B cell (primary cell): ENCODE measurements around the gene BABAM2. TPM values are rescaled to one million over a fixed set of nuclear protein-coding genes. Genes with fewer than 3 reads are reported as not detected.

Experiments
- ATAC-seq: fragments of 200-7000 bp; cut with Tn5 transposase; one replicate; pipeline ENCODE4 v1.10.0; 2021; ENCODE audit warnings: low read depth, mild to moderate bottlenecking, moderate number of reproducible peaks, moderate library complexity
- CTCF ChIA-PET: fragments of 350-600 bp; sonication (Branson Sonifier 250); formaldehyde crosslinking; loops from one replicate; lab custom pipeline; 2021; ENCODE audit warnings: antibody characterized with exemption, inconsistent platforms; lab: Charles Lee
- POLR2A ChIA-PET: fragments of 350-600 bp; sonication (Branson Sonifier 250); formaldehyde crosslinking; loops from one replicate; lab custom pipeline; 2021; ENCODE audit warnings: antibody characterized with exemption; lab: Charles Lee
- DNase-seq: peaks from one replicate; pipeline ENCODE4 v3.0.0; 2013
- H2AFZ ChIP-seq: 2 replicates; pipeline ENCODE4 v1.6.1; 2012; ENCODE audit warnings: mild to moderate bottlenecking, low read depth, low read length; ENCODE audit not compliant: insufficient read depth, poor library complexity, severe bottlenecking
- H3K27ac ChIP-seq, 2 donors: 1 replicate in 1 of 2; 2 replicates in 1 of 2; pipeline ENCODE4 v1.5.1; 2012 to 2013; ENCODE audit warnings: low read length in 2 of 2, mild to moderate bottlenecking in 2 of 2, moderate library complexity in 1 of 2
- H3K27me3 ChIP-seq, 4 experiments: fragments of 200-600 bp in 1 of 4; sonication (generic) in 1 of 4; replicated peaks in 1 of 4; 1 replicate in 2 of 4; 2 replicates in 2 of 4; pipeline versions ENCODE4 v1.6.1 to v1.7.0; 2013 to 2016; ENCODE audit warnings: low read length in 3 of 4, mild to moderate bottlenecking in 2 of 4, mixed read lengths in 1 of 4, moderate library complexity in 1 of 4; ENCODE audit not compliant: insufficient read depth in 4 of 4, control insufficient read depth in 3 of 4; ENCODE audit errors: control extremely low read depth in 1 of 4
- H3K36me3 ChIP-seq, 2 experiments: replicated peaks in 1 of 2; 1 replicate in 1 of 2; 2 replicates in 1 of 2; pipeline versions ENCODE4 v1.6.1 to v1.7.1; 2013; ENCODE audit warnings: low read length in 1 of 2; ENCODE audit not compliant: insufficient read depth in 2 of 2, control insufficient read depth in 1 of 2; ENCODE audit errors: control extremely low read depth in 1 of 2, extremely low read depth in 1 of 2
- H3K4me1 ChIP-seq, 2 donors: fragments of 200-600 bp in 1 of 2; sonication (generic) in 1 of 2; 1 replicate in 1 of 2; 2 replicates in 1 of 2; pipeline versions ENCODE4 v1.5.1 to v1.6.1; 2013 to 2017; ENCODE audit warnings: low read length in 2 of 2; ENCODE audit not compliant: control insufficient read depth in 2 of 2, insufficient read depth in 2 of 2
- H3K4me2 ChIP-seq: replicated peaks from 2 replicates; pipeline ENCODE3; 2012; ENCODE audit warnings: mild to moderate bottlenecking, low read depth, low read length; ENCODE audit not compliant: poor library complexity, severe bottlenecking
- H3K4me3 ChIP-seq, 5 experiments: fragments of 200-600 bp in 1 of 5; sonication (generic) in 1 of 5; 1 replicate in 3 of 5; 2 replicates in 2 of 5; pipeline versions ENCODE4 v1.5.1 to v1.7.0; 2011 to 2016; ENCODE audit warnings: low read length in 4 of 5, mild to moderate bottlenecking in 4 of 5, low read depth in 2 of 5, control low read depth in 1 of 5, moderate library complexity in 1 of 5; ENCODE audit not compliant: insufficient read depth in 1 of 5; ENCODE audit errors: control extremely low read depth in 1 of 5, extremely low read depth in 1 of 5
- H3K79me2 ChIP-seq: fragments of 200-600 bp; sonication (generic); one replicate; pipeline ENCODE4 v1.6.0; 2016; ENCODE audit warnings: low read length; ENCODE audit not compliant: control insufficient read depth, insufficient read depth
- H3K9ac ChIP-seq: fragments of 200-600 bp; sonication (generic); 2 replicates; pipeline ENCODE4 v1.6.1; 2017; ENCODE audit warnings: mild to moderate bottlenecking, low read length, moderate library complexity
- H3K9me3 ChIP-seq, 3 donors: one replicate each; pipeline versions ENCODE4 v1.6.1 to v1.7.1; 2013; ENCODE audit warnings: low read length in 2 of 3; ENCODE audit not compliant: control insufficient read depth in 2 of 3, insufficient read depth in 1 of 3; ENCODE audit errors: control extremely low read depth in 1 of 3
- H4K20me1 ChIP-seq: 2 replicates; pipeline ENCODE4 v1.6.0; 2012; ENCODE audit warnings: mild to moderate bottlenecking, low read length; ENCODE audit not compliant: insufficient read depth, control insufficient read depth, poor library complexity, severe bottlenecking
- H3K27ac Mint-ChIP-seq: one replicate; pipeline ENCODE4 v1.8.0; 2021; ENCODE audit warnings: mixed read lengths
- H3K27me3 Mint-ChIP-seq: one replicate; pipeline ENCODE4 v1.8.0; 2021; ENCODE audit warnings: mixed read lengths
- H3K4me1 Mint-ChIP-seq: one replicate; pipeline ENCODE4 v1.8.0; 2021; ENCODE audit warnings: mixed read lengths
- H3K4me3 Mint-ChIP-seq: one replicate; pipeline ENCODE4 v1.8.0; 2021; ENCODE audit warnings: mixed read lengths
- H3K9me3 Mint-ChIP-seq: one replicate; pipeline ENCODE4 v1.8.0; 2022; ENCODE audit warnings: mixed read lengths; ENCODE audit not compliant: insufficient read depth
- EZH2 ChIP-seq: IDR thresholded peaks from 2 replicates; pipeline ENCODE4 v1.6.1; 2012; ENCODE audit warnings: borderline replicate concordance, low read depth, mild to moderate bottlenecking, moderate library complexity, low read length; ENCODE audit not compliant: insufficient read depth, poor library complexity, severe bottlenecking
- WGBS: methylation state at CpG from one replicate; pipeline ENCODE4 v1.1.5; 2013; ENCODE audit warnings: missing lambda C conversion rate; ENCODE audit not compliant: insufficient coverage; 5-methylcytosine and 5-hydroxymethylcytosine counted together
- intact Hi-C: fragments of 100-400 bp; cut with micrococcal nuclease; formaldehyde crosslinking; loops from one replicate; pipeline ENCODE4 v1.10.0; 2022
- polyA plus RNA-seq: library from polyadenylated mRNA; depleted of rRNA; stranded (reverse); fragments of >200 nt; gene quantifications from 2 replicates; pipeline ENCODE4 v1.2.3, GENCODE V29; 2012
- total RNA-seq, 2 donors: library from RNA; stranded (reverse); fragments of 120-200 nt in 1 of 2; gene quantifications; 1 replicate in 1 of 2; 2 replicates in 1 of 2; pipeline versions ENCODE4 v1.2.3 to v1.2.4, GENCODE V29; 2013 to 2022
- TF ChIP-seq, protein P1 (sequence below): fragments of 200-600 bp; IDR thresholded peaks from one replicate; pipeline ENCODE4 v1.8.0; 2022; ENCODE audit warnings: antibody characterized with exemption, mild to moderate bottlenecking

The BABAM2 gene
- total and polyA plus RNA-seq, 2 donors (not counting 1 experiment from before 2014, with no cell fraction given), result 22.3 to 69.6 TPM

DNA sequence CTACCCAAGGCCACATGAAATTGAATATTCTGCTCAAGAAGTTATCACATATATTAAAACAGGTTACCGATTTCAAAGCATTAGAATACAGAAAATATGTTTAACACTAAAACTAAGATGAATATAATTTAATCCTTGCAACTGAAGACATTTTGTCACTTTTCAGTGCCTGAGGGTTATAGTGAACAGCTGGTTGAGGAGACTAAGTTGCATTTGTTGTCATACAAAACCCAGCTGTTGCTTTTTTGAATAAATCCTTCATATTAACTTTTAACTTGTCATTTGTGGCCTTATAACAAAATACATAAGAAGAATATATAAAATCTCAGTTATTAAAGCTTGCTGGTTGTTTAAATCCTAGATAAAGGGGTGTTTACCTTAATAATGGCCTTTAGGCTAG lies 37.8 kb upstream of the BABAM2 start:
- H3K4me1 Mint-ChIP-seq, result no peaks in the 10 kb centered on the region
- Histone ChIP-seq H3K4me2 (no peak overlapping the region), H3K9ac (no peak overlapping the region), H2AFZ (no peak overlapping the region), H4K20me1 (no peaks in the 10 kb centered on the region), H3K4me3 (no peak overlapping the region), H3K9me3 (peaks cover 0 to 5% (median 3%) of the 10 kb centered on the region in 3 donors), H3K27me3 (no peaks in the 10 kb centered on the region), H3K36me3 (no peaks in the 10 kb centered on the region), H3K79me2 (no peaks in the 10 kb centered on the region), H3K4me1 (no peaks in the 10 kb centered on the region), H3K27ac (no peak overlapping the region)
- WGBS, result no CpG with 5 or more reads among the region's 1 CpG
- TF ChIP-seq EZH2, result no peak
- TF ChIP-seq, protein P1, sequence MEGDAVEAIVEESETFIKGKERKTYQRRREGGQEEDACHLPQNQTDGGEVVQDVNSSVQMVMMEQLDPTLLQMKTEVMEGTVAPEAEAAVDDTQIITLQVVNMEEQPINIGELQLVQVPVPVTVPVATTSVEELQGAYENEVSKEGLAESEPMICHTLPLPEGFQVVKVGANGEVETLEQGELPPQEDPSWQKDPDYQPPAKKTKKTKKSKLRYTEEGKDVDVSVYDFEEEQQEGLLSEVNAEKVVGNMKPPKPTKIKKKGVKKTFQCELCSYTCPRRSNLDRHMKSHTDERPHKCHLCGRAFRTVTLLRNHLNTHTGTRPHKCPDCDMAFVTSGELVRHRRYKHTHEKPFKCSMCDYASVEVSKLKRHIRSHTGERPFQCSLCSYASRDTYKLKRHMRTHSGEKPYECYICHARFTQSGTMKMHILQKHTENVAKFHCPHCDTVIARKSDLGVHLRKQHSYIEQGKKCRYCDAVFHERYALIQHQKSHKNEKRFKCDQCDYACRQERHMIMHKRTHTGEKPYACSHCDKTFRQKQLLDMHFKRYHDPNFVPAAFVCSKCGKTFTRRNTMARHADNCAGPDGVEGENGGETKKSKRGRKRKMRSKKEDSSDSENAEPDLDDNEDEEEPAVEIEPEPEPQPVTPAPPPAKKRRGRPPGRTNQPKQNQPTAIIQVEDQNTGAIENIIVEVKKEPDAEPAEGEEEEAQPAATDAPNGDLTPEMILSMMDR, result no peak
- no peak overlapping the region for H3K27ac Mint-ChIP-seq
- DNase-seq, result no peak
- no peak for ATAC-seq
- H3K27me3 Mint-ChIP-seq, result no peaks in the 10 kb centered on the region
- no peak overlapping the region for H3K4me3 Mint-ChIP-seq
- POLR2A ChIA-PET, result no interaction called here
- peaks cover 5% of the 10 kb centered on the region for H3K9me3 Mint-ChIP-seq
- CTCF ChIA-PET, result no interaction called here
- intact Hi-C loops, result no loop called here

DNA sequence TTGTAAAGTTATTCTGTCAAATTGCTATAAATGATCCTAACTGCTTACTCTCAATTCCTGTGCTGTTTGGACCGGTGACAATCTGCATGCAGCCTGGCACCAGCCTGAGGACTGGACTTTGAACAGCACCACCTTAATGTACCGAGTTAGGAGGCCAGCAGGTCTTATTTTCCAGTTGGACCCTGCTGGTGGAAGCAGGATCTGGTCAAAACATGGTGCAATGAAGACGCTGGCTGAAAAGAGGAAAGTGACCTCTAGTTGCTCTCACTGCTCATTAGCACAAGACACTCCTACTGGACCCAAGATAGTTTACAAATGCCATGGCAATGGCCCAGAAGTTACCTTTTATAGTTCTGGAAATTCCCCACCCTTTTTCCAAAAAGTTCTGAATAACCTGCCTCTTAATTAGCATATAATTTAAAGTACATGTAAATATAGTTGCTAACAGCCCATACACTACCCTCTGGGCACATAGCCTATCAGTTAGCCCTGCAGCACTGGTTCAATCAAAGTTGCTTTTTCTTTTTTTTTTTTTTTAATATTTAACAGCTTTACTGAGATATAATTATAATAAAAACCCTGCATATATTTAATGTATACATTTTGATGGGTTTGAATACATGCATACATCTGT lies 36.2 kb upstream of the BABAM2 start:
- ChIA-PET CTCF (no interaction called here), POLR2A (no interaction called here)
- DNase-seq (no peak), ATAC-seq (no peak)
- H3K27me3 ChIP-seq, result no peaks in the 10 kb centered on the region
- no peaks in the 10 kb centered on the region for H3K36me3 ChIP-seq
- TF ChIP-seq, protein P1, result no peak
- no peak for TF ChIP-seq EZH2
- no peak overlapping the region for H3K4me2 ChIP-seq
- H3K4me1 ChIP-seq, result no peaks in the 10 kb centered on the region
- 90% methylated on average over 2 of the region's 3 CpGs for WGBS
- no peak overlapping the region for H3K9ac ChIP-seq
- H3K79me2 ChIP-seq, result no peaks in the 10 kb centered on the region
- H3K9me3 ChIP-seq, result peaks cover 3 to 9% (median 6%) of the 10 kb centered on the region in 3 donors
- Mint-ChIP-seq H3K27ac (no peak overlapping the region), H3K27me3 (no peaks in the 10 kb centered on the region), H3K9me3 (peaks cover 5% of the 10 kb centered on the region), H3K4me1 (no peaks in the 10 kb centered on the region), H3K4me3 (no peak overlapping the region)
- no peak overlapping the region for H3K27ac ChIP-seq
- H3K4me3 ChIP-seq, result no peak overlapping the region
- no peak overlapping the region for H2AFZ ChIP-seq
- intact Hi-C loops, result no loop called here
- H4K20me1 ChIP-seq, result no peaks in the 10 kb centered on the region
